Inferior parietal cortex (tissue), 1 donor: Measurements from ENCODE around the gene ARVCF.
A peak's percentile ranks its signal among the peaks of the same experiment; 100 is the strongest.

Experiments
- DNase-seq: peaks from one replicate; pipeline ENCODE4 v3.0.0-alpha.2; 2016; ENCODE audit errors: extremely low spot score

ARVCF gene

GRCh38 chr22:20031732-20032406 is 15.2 kb upstream of the ARVCF start:
- no peak for DNase-seq

GRCh38 chr22:20029550-20030225 is 13.1 kb upstream of the ARVCF start:
- no peak for DNase-seq

DNA sequence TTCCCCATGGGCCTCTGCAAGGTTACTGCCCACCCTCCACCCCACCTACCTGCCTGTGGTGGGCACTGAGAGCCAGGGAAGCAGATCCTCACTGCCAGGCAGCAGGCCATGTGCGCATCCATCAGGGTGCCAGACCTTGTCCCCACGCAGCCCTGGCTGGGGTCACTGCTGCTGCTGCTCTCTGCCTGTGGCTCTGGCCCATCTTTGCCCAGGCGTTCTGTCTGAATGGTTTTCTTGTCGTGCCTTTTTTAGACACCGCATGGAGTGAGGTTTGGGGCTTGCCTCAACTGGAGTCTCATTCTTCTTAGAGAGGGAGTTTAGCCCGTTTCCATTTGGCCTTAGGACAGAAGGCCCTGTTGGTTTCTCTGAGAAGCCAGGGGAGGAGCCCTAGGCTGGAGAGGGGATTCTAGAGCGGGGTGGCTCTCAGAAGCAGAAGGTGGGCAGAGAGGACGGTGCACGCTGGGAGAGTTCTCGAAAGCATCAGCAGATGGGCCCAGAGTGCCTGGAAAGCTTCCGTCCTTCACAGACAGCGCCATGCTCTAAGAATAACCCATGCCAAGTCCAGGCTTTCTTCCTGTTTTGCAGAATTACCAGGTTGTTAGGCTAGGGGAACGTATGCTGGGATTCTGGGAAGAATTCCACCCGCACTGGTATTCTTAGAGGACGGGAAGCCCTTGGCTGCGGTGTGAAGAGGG is 12.4 kb upstream of the ARVCF start:
- DNase-seq = peak; percentile 63

- no peak for DNase-seq
Measured at GRCh38 chr22:20027966-20028854, 11.6 kb upstream of the ARVCF start.

DNA sequence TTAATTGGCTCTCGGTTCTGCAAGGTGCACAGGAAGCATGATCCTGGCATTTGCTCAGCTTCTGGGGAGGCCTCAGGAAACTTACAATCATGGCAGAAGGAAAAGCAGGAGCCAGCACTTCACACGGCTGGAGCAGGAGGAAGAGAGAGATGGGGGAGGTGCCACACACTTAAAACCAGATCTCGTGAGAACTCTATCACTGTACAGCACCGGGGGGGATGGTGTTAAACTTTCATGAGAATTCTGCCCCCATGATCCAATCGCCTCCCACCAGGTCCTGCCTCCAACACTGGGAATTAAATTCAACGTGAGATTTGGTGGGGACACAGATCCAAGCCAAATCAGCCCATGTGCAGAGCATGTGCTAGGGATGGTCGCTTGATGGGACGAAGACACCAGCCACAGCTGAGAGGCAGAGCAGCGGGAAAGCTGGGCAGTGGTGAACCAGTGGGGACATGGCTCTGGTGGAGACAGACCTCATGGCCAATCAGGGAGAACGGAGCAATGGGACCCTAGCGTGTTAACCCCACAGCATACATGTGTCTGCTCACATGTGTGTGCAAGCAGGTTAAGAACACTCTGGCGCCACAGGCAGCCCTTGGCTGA is 10.5 kb upstream of the ARVCF start:
- no peak for DNase-seq

- no peak for DNase-seq
Measured at GRCh38 chr22:20026204-20026908, 9.7 kb upstream of the ARVCF start.

DNA sequence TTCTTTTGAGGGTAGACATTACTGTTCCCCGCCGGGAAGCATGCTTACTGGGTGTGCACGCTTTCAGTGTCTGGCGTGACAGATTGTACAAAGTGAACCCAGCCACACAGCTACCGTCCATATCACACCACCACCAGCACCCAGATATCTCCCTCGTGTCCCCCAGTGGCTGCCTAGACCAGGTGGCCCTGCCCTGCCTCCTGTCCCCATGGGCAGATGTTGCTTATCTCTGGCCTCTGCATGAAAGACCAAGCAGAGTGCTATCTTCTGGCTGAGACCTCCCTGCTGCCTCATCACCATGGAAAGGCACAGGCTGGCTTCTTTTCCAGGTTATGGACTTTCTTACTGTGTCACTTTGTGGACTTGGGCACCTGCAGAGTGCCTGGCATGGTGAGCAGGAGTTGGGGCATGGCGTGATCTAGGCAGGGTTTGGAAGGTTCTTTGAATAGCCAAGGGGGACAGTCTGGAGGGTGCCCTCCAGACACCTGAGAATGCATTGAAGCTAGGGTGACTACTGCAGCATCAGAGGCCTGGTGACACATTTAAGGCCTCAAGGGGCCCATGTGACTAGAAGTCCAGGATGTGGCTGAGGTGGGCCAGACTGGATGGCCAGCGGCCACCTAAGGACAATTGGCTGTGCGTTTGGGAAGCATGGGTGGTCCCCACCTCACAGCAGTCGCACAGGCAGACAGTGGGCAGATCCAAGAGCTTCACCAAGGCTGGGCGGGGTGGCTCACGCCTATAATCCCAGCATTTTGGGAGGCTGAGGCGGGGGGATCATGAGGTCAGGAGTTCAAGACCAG is 9.0 kb upstream of the ARVCF start:
- DNase-seq = peak; percentile 63

DNA sequence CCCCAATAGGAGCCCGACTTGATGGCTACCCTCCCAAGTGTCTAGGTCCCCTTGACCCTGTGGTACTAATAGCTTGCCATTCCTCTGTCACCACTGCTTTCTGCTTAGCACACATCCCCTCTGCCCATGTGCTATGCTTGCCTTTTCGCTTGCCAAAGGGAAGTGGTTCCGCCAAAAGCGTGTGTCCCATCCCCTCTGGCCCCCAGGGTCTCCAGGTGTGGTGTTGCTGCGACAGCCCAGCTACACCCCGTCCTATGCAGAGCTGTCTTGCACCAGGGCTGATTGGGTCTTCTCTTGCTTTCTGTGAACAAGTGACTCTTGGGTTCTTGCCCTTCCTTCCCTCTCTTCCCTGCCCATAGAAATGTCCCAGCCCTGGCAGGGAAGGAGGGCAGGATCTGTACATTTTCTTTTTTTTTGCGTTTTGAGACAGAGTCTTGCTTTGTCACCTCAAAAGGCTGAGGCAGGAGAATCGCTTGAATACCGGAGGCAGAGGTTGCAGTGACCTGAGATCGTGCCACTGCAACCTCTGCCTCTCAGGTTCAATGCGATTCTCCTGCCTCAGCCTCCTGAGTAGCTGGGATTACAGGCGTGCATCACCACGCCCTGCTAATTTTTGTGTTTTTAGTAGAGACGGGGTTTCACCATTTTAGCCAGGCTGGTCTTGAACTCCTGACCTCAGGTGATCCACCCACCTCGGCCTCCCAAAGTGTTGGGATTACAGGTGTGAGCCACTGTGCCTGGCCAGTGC is 8.2 kb upstream of the ARVCF start:
- no peak for DNase-seq

- no peak for DNase-seq
Measured at GRCh38 chr22:20024225-20024624, 7.6 kb upstream of the ARVCF start.

GRCh38 chr22:20022978-20023613 is 6.5 kb upstream of the ARVCF start:
- no peak for DNase-seq

GRCh38 chr22:20022231-20022977 is 5.8 kb upstream of the ARVCF start:
- DNase-seq = no peak

DNA sequence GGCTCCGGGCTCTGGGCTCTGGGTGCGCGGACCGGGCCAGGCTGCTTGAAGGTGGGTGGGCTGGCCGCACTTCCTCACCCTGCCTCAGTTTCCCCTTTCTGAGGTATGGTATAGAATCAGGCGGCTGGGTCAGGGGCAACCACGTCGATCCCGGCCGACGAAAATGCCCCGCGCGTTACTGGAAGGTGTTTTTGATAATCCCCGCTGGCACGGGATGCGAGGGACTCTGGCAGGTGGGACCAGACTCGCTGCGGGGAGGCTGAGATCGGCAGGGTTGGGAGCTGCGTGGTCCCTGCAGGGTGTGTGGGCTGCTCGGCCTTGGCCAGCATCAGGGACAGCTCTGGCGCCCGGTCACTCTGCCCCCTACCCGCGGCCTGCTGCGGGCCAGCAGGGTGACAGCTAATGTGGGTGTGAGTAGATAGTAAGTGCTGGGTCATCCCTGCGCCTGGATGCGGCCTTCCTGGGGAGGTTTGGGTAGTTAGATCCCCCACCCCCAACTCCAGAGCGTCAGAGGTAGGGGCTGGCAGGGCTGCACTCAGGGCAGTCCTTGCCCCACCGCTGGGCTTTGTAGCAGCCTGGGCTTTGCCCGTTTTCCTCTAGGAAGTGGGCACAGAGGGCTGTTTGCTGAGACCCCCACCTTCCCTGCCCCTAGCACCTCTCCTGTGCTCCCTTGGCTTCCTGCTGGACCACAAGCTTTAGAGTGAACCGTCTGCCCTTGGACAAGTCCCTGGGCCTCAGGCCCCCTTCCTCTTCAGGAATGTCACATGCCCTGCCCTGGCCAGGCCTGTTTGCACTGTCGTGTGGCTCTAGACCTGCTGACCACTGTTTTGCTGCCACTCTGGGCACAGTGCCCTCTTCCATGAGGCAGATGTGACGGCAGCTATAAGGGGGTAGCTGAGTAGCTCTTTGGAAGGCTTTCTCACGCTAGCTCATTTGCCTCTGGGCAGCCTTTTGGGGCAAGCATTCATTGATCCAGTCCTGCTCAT is 4.9 kb upstream of the ARVCF start:
- peak; percentile 71 for DNase-seq

GRCh38 chr22:20020533-20021195 is 4.0 kb upstream of the ARVCF start, which contains the start of gene TANGO2:
Gene TANGO2, plus strand, starts transcription at chr22:20021110. Its CDS starts 15,689 bp downstream, at chr22:20036799.
- peak; percentile 93 for DNase-seq

- no peak for DNase-seq
Measured at GRCh38 chr22:20019661-20020532, 3.3 kb upstream of the ARVCF start.

DNA sequence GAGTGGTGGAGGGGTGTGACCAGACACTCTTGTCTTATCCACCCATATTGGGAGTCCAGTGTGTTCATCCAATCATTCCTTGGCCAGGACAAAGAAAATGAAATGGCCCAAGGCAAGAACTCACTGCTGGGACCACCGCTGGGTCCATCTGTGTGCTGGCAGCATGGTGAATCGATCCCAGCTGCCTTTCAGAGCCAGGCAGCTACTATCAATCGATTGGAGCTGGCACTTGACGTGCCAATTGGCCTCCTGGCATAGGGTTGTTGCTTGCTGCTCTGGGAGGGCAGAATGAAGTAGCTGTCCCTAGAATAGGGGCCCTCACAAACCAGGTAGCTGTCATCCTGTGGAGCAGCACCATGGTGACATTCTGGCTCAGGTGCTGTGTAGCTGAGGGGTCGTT is 1.4 kb upstream of the ARVCF start:
- no peak for DNase-seq
